GM19351 (cell line): ENCODE results near the gene GRHL1.

ENCODE experiments used
- ATAC-seq: cut with Tn5 transposase; IDR thresholded peaks from one replicate; pipeline ENCODE4 v1.9.1; 2021; ENCODE audit warnings: mild to moderate bottlenecking, moderate library complexity; ENCODE audit not compliant: unreplicated experiment

The GRHL1 gene

GRCh38 chr2:9949239-9949991, 2.1 kb upstream of the GRHL1 start:
- no peak for ATAC-seq

- no peak for ATAC-seq
Observed at GRCh38 chr2:9949992-9950520, 1.4 kb upstream of the GRHL1 start.

GRCh38 chr2:9950521-9951271, 797 bp upstream of the GRHL1 start:
- ATAC-seq = peak; percentile 32

GRCh38 chr2:9951272-9951521, 296 bp upstream of the GRHL1 start:
- no peak for ATAC-seq

- no peak for ATAC-seq
Observed at GRCh38 chr2:9952286-9952737, 819 bp downstream of the GRHL1 start.

GRCh38 chr2:9952856-9953503, 1.5 kb downstream of the GRHL1 start:
- no peak for ATAC-seq

- no peak for ATAC-seq
Observed at GRCh38 chr2:9954136-9954535, 2.6 kb downstream of the GRHL1 start.

GRCh38 chr2:9958057-9958456, 6.6 kb downstream of the GRHL1 start:
- ATAC-seq = no peak

GRCh38 chr2:9959262-9959661, 7.8 kb downstream of the GRHL1 start:
- no peak for ATAC-seq

GRCh38 chr2:9961013-9961412, 9.5 kb downstream of the GRHL1 start:
- no peak for ATAC-seq

- ATAC-seq = no peak
Observed at GRCh38 chr2:9964334-9964980, 13.0 kb downstream of the GRHL1 start.

GRCh38 chr2:9965119-9965822, 13.8 kb downstream of the GRHL1 start:
- no peak for ATAC-seq

- ATAC-seq = no peak
Observed at GRCh38 chr2:9966491-9967022, 15.1 kb downstream of the GRHL1 start.

GRCh38 chr2:9967053-9967775, 15.7 kb downstream of the GRHL1 start:
- ATAC-seq = peak; percentile 73

GRCh38 chr2:9968553-9969497, 17.3 kb downstream of the GRHL1 start:
- ATAC-seq = no peak

- ATAC-seq = no peak
Observed at GRCh38 chr2:9970200-9971044, 18.9 kb downstream of the GRHL1 start.

GRCh38 chr2:9971105-9971818, 19.8 kb downstream of the GRHL1 start:
- no peak for ATAC-seq
